Aortic smooth muscle cell (primary cell): ENCODE results near the gene BBOX1. TPM values are rescaled to one million over a fixed set of nuclear protein-coding genes. Genes with fewer than 3 reads are reported as not detected.

ENCODE experiments used
- total RNA-seq: library from RNA; depleted of rRNA; stranded (reverse); fragments of >200 nt; gene quantifications from 2 replicates; pipeline ENCODE4 v1.2.3, GENCODE V29; 2014

BBOX1 gene, protein sequence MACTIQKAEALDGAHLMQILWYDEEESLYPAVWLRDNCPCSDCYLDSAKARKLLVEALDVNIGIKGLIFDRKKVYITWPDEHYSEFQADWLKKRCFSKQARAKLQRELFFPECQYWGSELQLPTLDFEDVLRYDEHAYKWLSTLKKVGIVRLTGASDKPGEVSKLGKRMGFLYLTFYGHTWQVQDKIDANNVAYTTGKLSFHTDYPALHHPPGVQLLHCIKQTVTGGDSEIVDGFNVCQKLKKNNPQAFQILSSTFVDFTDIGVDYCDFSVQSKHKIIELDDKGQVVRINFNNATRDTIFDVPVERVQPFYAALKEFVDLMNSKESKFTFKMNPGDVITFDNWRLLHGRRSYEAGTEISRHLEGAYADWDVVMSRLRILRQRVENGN
- not detected in 2 replicates for total RNA-seq

DNA sequence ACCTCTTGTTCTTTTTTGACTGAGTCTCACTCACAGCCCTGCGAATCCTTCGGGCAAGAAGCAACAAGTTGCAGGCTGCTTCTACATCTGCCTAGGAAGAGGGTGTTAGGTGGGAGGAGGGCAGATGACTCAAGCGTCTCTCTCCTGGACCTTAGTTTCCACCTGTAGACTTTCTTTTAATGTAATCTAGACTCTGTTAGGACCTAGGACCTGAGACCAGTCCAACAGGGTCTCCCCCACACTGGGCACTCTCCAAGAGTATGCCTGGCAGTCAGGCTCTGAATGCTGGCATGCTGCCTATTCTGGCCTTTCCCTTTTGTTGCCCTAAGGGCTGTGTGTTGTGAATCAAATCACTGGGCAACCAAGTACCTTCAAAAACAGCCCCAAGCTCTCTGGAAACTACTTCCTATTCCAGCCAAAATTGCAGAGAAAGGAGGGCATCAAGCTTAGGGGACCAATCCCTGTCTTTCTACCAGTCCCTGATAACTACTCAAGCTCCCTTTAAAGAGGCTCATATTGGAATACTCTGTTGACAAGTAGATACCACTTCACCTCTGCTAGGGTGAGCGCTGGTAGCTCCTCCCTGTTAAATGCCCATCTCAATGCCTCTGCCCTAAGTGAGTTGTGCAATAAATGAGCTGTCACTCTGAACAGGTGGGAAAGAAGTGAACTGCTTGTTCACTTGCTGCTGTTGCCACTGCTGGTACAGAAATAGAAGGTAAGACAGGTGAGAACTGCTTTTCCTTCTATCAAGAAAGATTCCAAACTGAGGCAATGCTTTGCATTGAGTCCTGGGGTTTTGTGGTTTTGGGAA, at the start of gene BBOX1:
Gene BBOX1, plus strand, starts transcription at position 514 of the 814 bp plus-strand sequence. CDS start 14,616 bp downstream, outside the sequence.

DNA sequence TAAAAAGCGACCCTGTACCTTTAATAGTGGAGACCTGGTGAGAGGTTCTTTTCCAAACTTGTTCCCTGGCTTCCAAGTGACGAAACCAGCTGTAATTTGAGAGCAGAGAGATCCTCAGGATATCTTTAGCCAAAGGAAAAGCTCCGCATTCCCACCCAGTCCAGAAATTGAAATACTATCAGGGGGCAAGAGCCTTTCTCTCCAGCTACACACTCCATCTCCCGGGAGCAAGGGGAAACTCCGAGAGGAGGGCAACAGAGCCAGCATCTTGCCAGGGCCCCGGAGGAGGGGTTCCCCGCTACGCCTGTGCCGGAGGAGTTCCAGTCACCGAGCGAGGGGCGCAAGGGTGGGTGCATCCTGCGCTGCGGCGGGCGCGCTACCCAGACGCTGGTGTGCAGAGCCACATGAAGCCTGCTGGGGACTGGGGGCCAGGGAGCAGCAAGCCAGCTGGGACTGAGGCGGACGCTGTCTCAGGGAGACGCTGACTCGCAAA, 46.6 kb upstream of the BBOX1 start, which contains the start of gene FIBIN:
Gene FIBIN, plus strand, starts transcription at position 148 of the 493 bp plus-strand sequence. CDS start 415 bp downstream, outside the sequence.

Other genes starting within 250 kb of the BBOX1 start
- 22.2 and 56.8 TPM in 2 replicates for gene FIBIN, start 46.7 kb upstream of the BBOX1 start, total RNA-seq